Panc1 (cell line): ENCODE results near the gene RANBP17. TPM values are rescaled to one million over a fixed set of nuclear protein-coding genes. Genes with fewer than 3 reads are reported as not detected.

ENCODE experiments used
- ATAC-seq: fragments of 200-7000 bp; cut with Tn5 transposase; 2 replicates; pipeline ENCODE4 v1.9.1; 2020; ENCODE audit warnings: mild to moderate bottlenecking, moderate library complexity
- BruUV-seq: library from RNA; stranded (reverse); fragments of 400-500 nt; replicated peaks from 2 replicates; lab custom pipeline; 2021; lab: Mats Ljungman, UMichigan
- CTCF ChIA-PET: fragments of 300-600 bp; sonication (Branson Sonifier 250); formaldehyde crosslinking; loops from one replicate; lab custom pipeline; 2022; ENCODE audit warnings: antibody characterized with exemption; lab: Charles Lee
- POLR2A ChIA-PET: fragments of 300-600 bp; sonication (Branson Sonifier 250); formaldehyde crosslinking; loops from one replicate; lab custom pipeline; 2022; ENCODE audit warnings: antibody characterized with exemption; lab: Charles Lee
- DNase-seq: peaks from one replicate; pipeline ENCODE4 v3.0.0-alpha.2; 2010; ENCODE audit warnings: low read depth, low spot score
- H3K27ac ChIP-seq: 2 replicates; pipeline ENCODE4 v1.5.1; 2011; ENCODE audit warnings: mild to moderate bottlenecking, low read length, inconsistent platforms
- H3K27me3 ChIP-seq: fragments of 200-500 bp; sonication (Bioruptor generic); 2 replicates; pipeline ENCODE4 v1.6.0; 2014; ENCODE audit warnings: low read length, inconsistent platforms; ENCODE audit not compliant: control insufficient read depth, insufficient read depth
- H3K36me3 ChIP-seq: fragments of 200-500 bp; sonication (Bioruptor generic); 2 replicates; pipeline ENCODE4 v1.5.1; 2014; ENCODE audit warnings: inconsistent platforms, mild to moderate bottlenecking, low read length, moderate library complexity; ENCODE audit not compliant: control insufficient read depth, insufficient read depth
- H3K4me1 ChIP-seq: 2 replicates; pipeline ENCODE4 v1.5.1; 2011; ENCODE audit warnings: inconsistent platforms, mild to moderate bottlenecking, low read length, moderate library complexity; ENCODE audit not compliant: control insufficient read depth, insufficient read depth
- H3K4me3 ChIP-seq, 2 experiments: 2 replicates each; pipeline ENCODE4 v1.5.1; 2011 to 2012; ENCODE audit warnings: low read depth in 2 of 2, low read length in 2 of 2, mild to moderate bottlenecking in 2 of 2, inconsistent platforms in 1 of 2, moderate library complexity in 1 of 2
- H3K9me3 ChIP-seq: fragments of 200-500 bp; sonication (Bioruptor generic); 2 replicates; pipeline ENCODE4 v1.5.1; 2014; ENCODE audit warnings: low read depth, mild to moderate bottlenecking, inconsistent platforms, low read length, moderate library complexity; ENCODE audit not compliant: control insufficient read depth, insufficient read depth
- POLR2AphosphoS5 ChIP-seq: IDR thresholded peaks from 2 replicates; pipeline ENCODE4 v1.6.1; 2012; ENCODE audit warnings: mild to moderate bottlenecking, low read depth, low read length, moderate library complexity
- SIN3A ChIP-seq: IDR thresholded peaks from 2 replicates; pipeline ENCODE4 v1.6.1; 2012; ENCODE audit warnings: low read depth, mild to moderate bottlenecking, low read length, moderate library complexity, borderline replicate concordance; ENCODE audit not compliant: insufficient read depth
- TCF7L2 ChIP-seq: IDR thresholded peaks from 2 replicates; pipeline ENCODE4 v1.6.1; 2011; ENCODE audit warnings: mild to moderate bottlenecking, low read depth, low read length, inconsistent platforms
- in situ Hi-C: cut with HindIII; loops from 2 replicates; pipeline ENCODE4 v1.10.0; 2016; ENCODE audit warnings: low sequenced_read_pairs, low pct_unique_long_range_greater_than_20kb
- intact Hi-C: fragments of 100-400 bp; cut with micrococcal nuclease; formaldehyde crosslinking; loops from one replicate; pipeline ENCODE4 v1.10.0; 2022; ENCODE audit not compliant: unreplicated experiment
- total RNA-seq: library from RNA; stranded (reverse); gene quantifications from one replicate; pipeline ENCODE4 v1.2.1, GENCODE V29; 2021; ENCODE audit not compliant: unreplicated experiment
- TF ChIP-seq, protein P1 (sequence below): fragments of 450-650 bp; IDR thresholded peaks from 2 replicates; pipeline ENCODE4 v1.5.1; 2017; ENCODE audit warnings: mild to moderate bottlenecking
- TF ChIP-seq, protein P2 (sequence below), 2 experiments: IDR thresholded peaks; 2 replicates each; pipeline ENCODE4 v1.6.1; 2011 to 2012; ENCODE audit warnings: low read depth in 2 of 2, control low read depth in 1 of 2, low read length in 1 of 2, mild to moderate bottlenecking in 1 of 2, moderate library complexity in 1 of 2; ENCODE audit not compliant: insufficient read depth in 1 of 2

The RANBP17 gene
- total RNA-seq, 1 experiment from 2014 or later = not detected

DNA sequence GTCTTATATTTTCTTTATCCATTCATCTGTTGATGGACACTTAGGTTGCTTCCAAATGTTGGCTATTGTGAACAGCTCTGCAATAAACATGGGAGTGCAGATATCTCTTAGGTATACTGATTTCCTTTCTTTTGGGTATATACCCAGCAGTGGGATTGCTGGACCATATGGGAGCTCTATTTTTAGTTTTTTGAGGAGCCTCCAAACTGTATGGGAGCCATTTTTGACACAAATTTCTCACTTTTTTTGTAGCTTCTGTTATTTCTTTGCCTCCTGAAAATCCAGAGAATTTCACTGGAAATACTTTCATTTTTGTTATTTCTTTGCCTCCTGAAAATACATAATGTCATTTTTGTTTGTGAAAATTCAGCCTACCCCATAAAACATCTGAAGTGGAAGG lies 15.0 kb upstream of the RANBP17 start:
- Histone ChIP-seq H3K4me3 (no peak overlapping the region), H3K27me3 (no peaks in the 10 kb centered on the region), H3K4me1 (no peaks in the 10 kb centered on the region), H3K27ac (no peak overlapping the region), H3K9me3 (no peaks in the 10 kb centered on the region), H3K36me3 (no peaks in the 10 kb centered on the region)
- intact Hi-C loops = no loop called here
- DNase-seq (no peak), ATAC-seq (no peak)
- ChIA-PET POLR2A (no interaction called here), CTCF (no interaction called here)
- no peak for TF ChIP-seq POLR2AphosphoS5
- no TSS peak for BruUV-seq
- in situ Hi-C loops = no loop called here

DNA sequence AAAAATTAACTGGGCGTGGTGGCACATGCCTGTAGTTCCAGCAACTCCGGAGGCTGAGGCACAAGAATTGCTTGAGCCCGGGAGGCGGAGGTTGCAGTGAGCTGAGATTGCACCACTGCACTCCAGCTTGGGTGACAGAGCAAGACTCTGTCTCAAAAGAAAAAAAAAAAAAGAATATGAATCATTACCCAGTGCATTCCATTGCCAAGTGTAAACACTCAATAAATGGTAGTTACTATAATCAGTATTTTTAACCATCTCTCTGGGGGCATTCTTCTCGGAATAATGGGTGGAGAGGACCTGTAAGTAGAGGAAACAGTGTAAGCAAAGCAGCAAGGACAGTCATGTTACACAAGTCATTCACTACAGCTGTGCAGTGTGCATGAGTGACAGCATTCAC lies 13.8 kb upstream of the RANBP17 start:
- intact Hi-C loops = no loop called here
- ChIA-PET POLR2A (no interaction called here), CTCF (no interaction called here)
- in situ Hi-C loops = no loop called here
- Histone ChIP-seq H3K4me1 (no peaks in the 10 kb centered on the region), H3K9me3 (no peaks in the 10 kb centered on the region), H3K27me3 (no peaks in the 10 kb centered on the region), H3K27ac (no peak overlapping the region), H3K36me3 (no peaks in the 10 kb centered on the region), H3K4me3 (no peak overlapping the region)
- ATAC-seq (no peak), DNase-seq (no peak)
- no peak for TF ChIP-seq TCF7L2
- TF ChIP-seq POLR2AphosphoS5 = no peak
- TF ChIP-seq, protein P1, sequence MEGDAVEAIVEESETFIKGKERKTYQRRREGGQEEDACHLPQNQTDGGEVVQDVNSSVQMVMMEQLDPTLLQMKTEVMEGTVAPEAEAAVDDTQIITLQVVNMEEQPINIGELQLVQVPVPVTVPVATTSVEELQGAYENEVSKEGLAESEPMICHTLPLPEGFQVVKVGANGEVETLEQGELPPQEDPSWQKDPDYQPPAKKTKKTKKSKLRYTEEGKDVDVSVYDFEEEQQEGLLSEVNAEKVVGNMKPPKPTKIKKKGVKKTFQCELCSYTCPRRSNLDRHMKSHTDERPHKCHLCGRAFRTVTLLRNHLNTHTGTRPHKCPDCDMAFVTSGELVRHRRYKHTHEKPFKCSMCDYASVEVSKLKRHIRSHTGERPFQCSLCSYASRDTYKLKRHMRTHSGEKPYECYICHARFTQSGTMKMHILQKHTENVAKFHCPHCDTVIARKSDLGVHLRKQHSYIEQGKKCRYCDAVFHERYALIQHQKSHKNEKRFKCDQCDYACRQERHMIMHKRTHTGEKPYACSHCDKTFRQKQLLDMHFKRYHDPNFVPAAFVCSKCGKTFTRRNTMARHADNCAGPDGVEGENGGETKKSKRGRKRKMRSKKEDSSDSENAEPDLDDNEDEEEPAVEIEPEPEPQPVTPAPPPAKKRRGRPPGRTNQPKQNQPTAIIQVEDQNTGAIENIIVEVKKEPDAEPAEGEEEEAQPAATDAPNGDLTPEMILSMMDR = no peak
- TF ChIP-seq, protein P2, sequence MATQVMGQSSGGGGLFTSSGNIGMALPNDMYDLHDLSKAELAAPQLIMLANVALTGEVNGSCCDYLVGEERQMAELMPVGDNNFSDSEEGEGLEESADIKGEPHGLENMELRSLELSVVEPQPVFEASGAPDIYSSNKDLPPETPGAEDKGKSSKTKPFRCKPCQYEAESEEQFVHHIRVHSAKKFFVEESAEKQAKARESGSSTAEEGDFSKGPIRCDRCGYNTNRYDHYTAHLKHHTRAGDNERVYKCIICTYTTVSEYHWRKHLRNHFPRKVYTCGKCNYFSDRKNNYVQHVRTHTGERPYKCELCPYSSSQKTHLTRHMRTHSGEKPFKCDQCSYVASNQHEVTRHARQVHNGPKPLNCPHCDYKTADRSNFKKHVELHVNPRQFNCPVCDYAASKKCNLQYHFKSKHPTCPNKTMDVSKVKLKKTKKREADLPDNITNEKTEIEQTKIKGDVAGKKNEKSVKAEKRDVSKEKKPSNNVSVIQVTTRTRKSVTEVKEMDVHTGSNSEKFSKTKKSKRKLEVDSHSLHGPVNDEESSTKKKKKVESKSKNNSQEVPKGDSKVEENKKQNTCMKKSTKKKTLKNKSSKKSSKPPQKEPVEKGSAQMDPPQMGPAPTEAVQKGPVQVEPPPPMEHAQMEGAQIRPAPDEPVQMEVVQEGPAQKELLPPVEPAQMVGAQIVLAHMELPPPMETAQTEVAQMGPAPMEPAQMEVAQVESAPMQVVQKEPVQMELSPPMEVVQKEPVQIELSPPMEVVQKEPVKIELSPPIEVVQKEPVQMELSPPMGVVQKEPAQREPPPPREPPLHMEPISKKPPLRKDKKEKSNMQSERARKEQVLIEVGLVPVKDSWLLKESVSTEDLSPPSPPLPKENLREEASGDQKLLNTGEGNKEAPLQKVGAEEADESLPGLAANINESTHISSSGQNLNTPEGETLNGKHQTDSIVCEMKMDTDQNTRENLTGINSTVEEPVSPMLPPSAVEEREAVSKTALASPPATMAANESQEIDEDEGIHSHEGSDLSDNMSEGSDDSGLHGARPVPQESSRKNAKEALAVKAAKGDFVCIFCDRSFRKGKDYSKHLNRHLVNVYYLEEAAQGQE (IDR thresholded peaks at IDR 0.05; ENCODE audit: insufficient read depth in 1 of 2, low read depth in 2 of 2, low read length in 1 of 2) = no peak
- no peak for TF ChIP-seq SIN3A
- BruUV-seq = no TSS peak

DNA sequence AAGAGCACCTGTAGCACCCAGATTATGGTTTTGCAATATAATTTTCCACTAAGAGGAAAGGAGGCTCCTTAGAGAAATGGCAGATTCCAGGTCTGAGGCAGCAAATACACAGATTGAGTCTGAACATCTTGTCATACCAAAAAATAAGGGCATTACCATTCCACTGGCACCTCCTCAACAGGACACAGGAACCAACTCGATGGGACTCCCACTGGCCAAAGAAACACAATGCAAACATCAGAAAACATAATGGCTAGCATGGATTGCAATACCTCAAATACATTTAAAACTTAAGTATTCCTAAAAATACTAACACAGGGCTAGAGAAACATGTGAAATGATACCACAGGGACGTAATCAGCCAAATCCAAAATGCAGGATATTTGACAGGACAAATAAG lies 12.4 kb upstream of the RANBP17 start:
- TF ChIP-seq POLR2AphosphoS5 (no peak), SIN3A (no peak), TCF7L2 (no peak)
- TF ChIP-seq, protein P1 = no peak
- TF ChIP-seq, protein P2 (IDR thresholded peaks at IDR 0.05; ENCODE audit: insufficient read depth in 1 of 2, low read depth in 2 of 2, low read length in 1 of 2) = no peak
- Histone ChIP-seq H3K4me3 (no peak overlapping the region), H3K27ac (no peak overlapping the region), H3K4me1 (no peaks in the 10 kb centered on the region), H3K36me3 (no peaks in the 10 kb centered on the region), H3K27me3 (no peaks in the 10 kb centered on the region), H3K9me3 (no peaks in the 10 kb centered on the region)
- BruUV-seq = no TSS peak
- intact Hi-C loops = no loop called here
- ATAC-seq = no peak
- in situ Hi-C loops = no loop called here
- DNase-seq = no peak
- ChIA-PET CTCF (no interaction called here), POLR2A (interaction anchor here (0.9 kb wide), 1 partner anchor 30 kb away, joined by 3 read pairs; no protein-coding TSS in a partner anchor)
